Measurements from ENCODE around the gene DGKH.

DNA sequence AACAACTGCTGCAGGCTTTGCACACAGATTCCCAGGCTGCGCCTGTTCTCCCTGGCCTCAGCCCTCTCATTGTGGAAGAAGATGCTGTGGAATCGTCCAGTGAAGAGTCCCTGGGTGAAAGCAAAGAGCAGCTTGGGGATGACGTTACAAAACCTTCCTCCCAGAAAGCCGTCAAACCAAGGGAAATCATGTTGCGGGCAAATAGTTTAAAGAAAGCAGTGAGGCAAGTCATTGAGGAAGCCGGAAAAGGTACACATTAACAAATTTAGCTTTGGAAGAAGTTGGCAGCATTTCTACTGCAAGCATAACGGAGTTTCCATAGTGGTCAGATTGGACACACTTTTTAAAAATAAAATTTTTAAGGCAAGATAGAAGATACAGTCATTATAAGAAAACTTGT is 140.6 kb downstream of the DGKH start:
- TF ChIP-seq CTCF (conservative IDR thresholded peaks at IDR 0.05 in 1 of 2, IDR thresholded peaks at IDR 0.05 in 1 of 2; ENCODE audit: low read depth in 1 of 2, low read length in 2 of 2), result no peak
- no peak for TF ChIP-seq EZH2 (IDR thresholded peaks at IDR 0.05; ENCODE audit: low read length, missing control alignments)

All from fibroblast of lung (primary cell).